Pons (tissue), 1 donor: Measurements from ENCODE around the gene PNLIPRP3.
A peak's percentile ranks its signal among the peaks of the same experiment; 100 is the strongest.

Experiments
- DNase-seq: peaks from one replicate; pipeline ENCODE4 v3.0.0-alpha.2; 2016; ENCODE audit warnings: low spot score

The PNLIPRP3 gene

GRCh38 chr10:116510565-116510964 lies 82.9 kb downstream of the PNLIPRP3 start:
- no peak for DNase-seq

DNA sequence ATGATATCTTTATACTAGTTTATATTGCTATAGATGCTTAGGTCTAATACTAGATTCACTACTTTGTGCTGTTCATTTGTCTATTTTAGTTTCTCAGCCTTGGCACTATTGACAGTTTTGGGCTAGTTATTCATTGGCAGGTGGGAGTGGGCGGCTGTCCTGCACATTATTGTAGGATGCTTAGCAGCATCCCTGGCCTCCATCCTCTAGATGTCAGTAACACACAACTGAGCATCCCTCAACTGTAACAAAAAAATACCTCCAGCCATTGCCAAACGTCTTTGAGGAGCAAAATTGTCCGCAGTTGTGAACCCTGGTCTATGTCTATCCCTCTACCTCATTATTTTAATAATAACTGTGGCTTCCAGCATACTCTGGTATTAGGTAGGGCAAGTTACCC lies 83.7 kb downstream of the PNLIPRP3 start:
- no peak for DNase-seq

DNA sequence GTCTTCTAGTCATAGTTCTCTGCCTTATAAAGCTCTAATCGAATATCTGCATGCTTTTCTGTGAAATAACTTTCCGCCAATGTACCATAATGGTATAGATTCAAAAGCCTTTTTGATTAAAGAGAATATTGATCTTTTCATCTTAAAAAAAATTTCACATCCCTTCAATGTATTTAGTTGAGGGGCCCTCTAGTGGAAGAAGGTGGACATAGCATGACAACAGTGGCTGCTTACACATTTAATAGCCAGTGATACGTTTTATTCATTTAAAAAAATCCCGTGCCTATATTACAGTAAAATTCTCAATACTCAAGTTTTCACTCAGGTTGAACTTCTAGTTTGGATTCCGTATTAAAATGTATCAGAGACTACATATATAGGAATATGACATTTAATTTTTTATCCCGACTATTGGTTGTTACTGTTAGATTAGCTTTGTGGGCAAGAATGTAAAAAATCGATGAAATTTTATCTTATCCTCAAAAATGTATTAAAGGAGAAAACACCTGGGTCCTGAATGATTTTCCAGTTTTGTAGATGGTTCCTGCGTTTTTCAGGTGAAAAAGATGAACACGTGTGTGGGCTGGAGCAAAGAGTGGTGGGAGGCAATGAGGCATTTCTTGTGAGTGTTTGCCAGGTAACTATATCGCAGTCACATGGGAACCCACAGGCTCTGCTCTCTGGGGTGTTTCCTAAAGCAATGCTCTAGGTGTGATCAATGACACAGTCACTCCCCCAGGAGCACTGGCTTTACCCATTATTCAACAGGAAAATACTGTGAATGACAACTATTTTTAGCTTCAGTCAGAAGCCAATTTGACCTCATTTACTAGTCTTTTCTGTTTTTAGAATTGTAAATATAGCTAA lies 94.0 kb downstream of the PNLIPRP3 start:
- DNase-seq: peak; percentile 20

DNA sequence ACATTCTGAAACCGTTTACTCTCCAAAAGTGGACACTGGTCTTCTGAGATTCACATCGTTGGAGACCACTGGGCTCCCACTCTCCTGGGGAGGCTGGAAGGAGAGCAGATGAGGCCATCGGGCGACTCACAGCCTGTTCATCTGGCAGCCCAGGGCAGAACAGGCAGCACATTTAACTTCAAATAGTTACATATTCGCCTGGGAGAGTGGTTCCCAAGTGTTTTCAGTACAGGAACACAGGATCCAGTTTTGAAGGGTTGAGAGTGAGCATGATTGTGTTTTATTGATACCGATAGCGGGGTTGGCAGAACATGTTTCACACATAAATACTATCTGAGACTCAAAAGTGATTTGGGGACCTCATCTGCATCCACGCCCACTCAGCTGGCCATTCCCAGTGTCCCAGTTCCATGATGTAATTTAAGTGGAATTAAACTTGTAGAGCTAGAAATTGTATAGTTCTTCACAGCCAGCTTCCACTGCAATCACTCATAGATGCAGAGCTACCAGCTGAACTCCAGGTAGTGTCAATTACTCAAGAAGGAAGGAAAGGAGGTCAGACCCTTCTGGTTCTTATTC lies 95.2 kb downstream of the PNLIPRP3 start:
- no peak for DNase-seq

DNA sequence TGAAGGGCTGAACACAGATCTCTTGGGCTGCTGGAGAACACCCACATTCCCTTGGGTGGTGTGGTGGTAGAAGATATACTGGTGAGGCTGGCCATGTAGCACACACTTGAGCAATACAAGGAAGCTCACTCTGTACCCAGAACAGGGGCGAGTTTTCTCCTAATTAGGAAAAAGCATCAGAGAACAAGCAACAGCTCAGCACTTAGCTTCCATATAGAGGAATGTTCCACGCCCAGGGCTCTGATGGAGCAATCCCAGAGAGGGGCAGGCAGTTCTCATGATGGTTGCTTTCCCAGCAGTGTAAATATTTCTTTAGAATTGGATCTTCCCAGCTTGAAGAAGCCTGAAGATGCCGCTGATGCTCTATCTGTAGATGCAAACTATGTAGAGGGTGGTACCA lies 97.1 kb downstream of the PNLIPRP3 start:
- DNase-seq: no peak

DNA sequence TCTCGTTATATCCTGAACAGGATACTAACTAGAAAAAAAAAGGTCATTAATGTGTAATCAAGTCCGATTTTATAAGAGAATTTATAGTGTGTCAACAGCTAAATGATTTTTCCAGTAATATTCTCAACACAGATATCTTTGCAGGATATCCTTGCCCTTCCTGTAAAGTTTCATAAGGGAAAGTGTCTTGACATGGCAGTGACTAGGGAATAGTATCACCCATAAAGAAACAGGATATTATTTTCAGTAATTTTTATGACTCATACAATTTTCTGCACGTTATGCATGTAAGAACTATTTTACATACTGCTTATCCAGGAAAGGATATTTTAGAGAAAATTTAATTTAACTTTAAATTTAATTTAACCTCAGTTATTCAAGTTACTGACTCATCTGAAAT lies 98.6 kb downstream of the PNLIPRP3 start:
- no peak for DNase-seq
